ENCODE data around the gene IL17RD.

The IL17RD gene

DNA sequence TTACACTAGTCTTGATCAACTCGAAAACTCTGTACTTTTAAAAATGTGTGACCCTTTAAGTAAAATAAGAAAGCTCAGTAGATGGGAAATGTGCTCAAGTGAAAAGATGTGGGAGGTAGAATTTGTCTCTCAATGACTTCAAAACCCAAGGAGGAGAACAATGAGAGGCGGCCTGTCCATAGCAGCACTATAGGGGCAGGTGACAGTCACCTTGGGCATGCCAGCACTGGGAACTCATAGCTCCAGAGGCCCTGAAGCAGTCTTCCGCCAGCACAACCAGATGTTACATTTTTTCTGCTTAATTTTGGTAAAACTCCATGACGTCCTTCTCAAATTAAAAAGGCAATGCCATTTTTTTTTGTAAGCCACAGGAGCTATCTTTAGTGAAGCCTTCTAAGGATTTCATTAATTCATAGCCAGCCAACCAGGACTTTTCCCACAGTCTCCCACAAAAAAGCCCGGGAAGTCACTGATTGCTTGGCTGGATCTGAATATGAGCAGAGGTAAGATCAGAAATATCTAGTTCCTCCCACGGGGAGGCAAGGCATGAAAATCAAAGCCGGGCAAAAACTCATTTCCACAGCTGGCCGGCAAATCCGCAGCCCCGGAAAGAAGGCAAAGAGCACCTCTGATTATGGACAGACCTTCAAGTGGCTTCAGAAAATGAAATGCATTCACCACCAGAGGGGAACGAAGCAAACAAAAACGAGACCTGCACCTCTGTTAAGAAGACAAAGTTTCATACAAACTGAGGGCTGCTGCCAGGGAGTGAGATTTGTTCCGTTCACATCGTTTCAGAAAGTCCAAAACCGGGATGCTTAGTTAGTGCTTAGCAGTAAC lies 10.5 kb downstream of the IL17RD start:
- H3K4me3 ChIP-seq (ENCODE audit: low read length), result no peak overlapping the region
- H3K79me2 ChIP-seq (ENCODE audit: control insufficient read depth, low read length), result no peaks in the 10 kb centered on the region
- H3F3A ChIP-seq (ENCODE audit: control insufficient read depth, insufficient read depth), result no peaks in the 10 kb centered on the region
- no peak for TF ChIP-seq EZH2phosphoT487 (IDR thresholded peaks at IDR 0.05; ENCODE audit: borderline replicate concordance, low read length)
- TF ChIP-seq, protein P1, sequence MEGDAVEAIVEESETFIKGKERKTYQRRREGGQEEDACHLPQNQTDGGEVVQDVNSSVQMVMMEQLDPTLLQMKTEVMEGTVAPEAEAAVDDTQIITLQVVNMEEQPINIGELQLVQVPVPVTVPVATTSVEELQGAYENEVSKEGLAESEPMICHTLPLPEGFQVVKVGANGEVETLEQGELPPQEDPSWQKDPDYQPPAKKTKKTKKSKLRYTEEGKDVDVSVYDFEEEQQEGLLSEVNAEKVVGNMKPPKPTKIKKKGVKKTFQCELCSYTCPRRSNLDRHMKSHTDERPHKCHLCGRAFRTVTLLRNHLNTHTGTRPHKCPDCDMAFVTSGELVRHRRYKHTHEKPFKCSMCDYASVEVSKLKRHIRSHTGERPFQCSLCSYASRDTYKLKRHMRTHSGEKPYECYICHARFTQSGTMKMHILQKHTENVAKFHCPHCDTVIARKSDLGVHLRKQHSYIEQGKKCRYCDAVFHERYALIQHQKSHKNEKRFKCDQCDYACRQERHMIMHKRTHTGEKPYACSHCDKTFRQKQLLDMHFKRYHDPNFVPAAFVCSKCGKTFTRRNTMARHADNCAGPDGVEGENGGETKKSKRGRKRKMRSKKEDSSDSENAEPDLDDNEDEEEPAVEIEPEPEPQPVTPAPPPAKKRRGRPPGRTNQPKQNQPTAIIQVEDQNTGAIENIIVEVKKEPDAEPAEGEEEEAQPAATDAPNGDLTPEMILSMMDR (IDR thresholded peaks at IDR 0.05; ENCODE audit: low read depth, low read length, poor library complexity, severe bottlenecking), result no peak
- no peaks in the 10 kb centered on the region for H3K9me2 ChIP-seq (replicated peaks; ENCODE audit: control insufficient read depth, low read length)
- H3K9me3 ChIP-seq (ENCODE audit: control insufficient read depth, insufficient read depth, low read length), result no peaks in the 10 kb centered on the region
- no peaks in the 10 kb centered on the region for H3K36me3 ChIP-seq (ENCODE audit: control insufficient read depth, low read length)
- no peaks in the 10 kb centered on the region for H3K4me1 ChIP-seq (ENCODE audit: control insufficient read depth, low read length)
- no peaks in the 10 kb centered on the region for H4K20me1 ChIP-seq (ENCODE audit: control insufficient read depth, insufficient read depth, low read depth, low read length)
- H3K4me2 ChIP-seq (ENCODE audit: low read length), result no peak overlapping the region
- peaks cover 12% of the 10 kb centered on the region for H3K27me3 ChIP-seq (ENCODE audit: control insufficient read depth, low read length)
- no peak overlapping the region for H3K27ac ChIP-seq (ENCODE audit: low read depth, low read length)

DNA sequence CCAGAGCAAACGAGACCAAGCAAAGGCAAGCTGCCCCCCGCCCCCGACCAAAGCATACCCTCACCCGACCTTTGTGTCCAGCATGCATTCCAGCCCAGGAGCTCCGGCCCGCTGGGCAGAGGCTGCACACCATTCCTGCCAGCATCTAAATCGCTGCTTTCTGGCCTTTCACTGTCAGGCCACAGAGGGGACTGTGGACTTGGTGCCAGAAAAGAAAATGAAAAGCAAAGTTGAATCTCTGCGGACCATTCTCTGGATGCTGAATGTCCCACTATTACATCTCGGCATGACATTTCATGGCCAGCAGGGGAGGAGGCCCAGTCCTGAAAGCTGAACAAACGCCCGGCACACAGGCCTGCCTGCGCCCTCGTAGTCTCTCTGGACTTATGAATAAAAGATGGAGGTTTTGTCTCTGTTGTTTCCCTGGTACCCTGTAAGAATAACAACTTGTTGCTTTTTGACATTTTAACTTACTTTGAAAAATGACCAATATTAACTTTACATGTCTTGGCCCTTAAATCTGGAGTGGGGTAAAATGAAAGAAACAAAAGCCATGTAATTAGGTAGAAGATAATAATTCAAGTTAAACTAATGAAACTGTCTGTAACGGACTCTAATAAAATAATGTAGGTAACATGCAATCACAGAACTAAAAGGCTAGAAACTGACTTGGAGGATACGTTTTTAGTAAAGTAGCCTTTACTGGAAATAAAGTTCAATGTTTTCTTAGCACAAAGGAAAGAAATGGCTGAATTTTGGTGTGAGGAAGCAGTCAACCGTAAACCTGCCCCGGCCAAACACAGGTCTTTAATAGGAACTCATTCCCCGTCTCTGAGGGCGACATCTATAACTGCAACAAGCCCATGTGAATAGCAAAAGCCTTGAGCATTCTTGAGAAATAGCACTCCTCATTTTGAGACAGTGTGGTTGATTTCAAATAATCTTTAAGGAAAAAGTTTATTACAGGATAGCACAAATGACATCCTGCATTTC lies 12.7 kb downstream of the IL17RD start:
- Histone ChIP-seq H3K4me3 (ENCODE audit: low read length) (no peak overlapping the region), H3K36me3 (ENCODE audit: control insufficient read depth, low read length) (no peaks in the 10 kb centered on the region), H3K4me1 (ENCODE audit: control insufficient read depth, low read length) (no peaks in the 10 kb centered on the region), H3K4me2 (ENCODE audit: low read length) (no peak overlapping the region), H3K9me2 (replicated peaks; ENCODE audit: control insufficient read depth, low read length) (no peaks in the 10 kb centered on the region), H3K27me3 (ENCODE audit: control insufficient read depth, low read length) (peaks cover 12% of the 10 kb centered on the region), H3K27ac (ENCODE audit: low read depth, low read length) (no peak overlapping the region), H3K9me3 (ENCODE audit: control insufficient read depth, insufficient read depth, low read length) (no peaks in the 10 kb centered on the region), H3F3A (ENCODE audit: control insufficient read depth, insufficient read depth) (no peaks in the 10 kb centered on the region), H3K79me2 (ENCODE audit: control insufficient read depth, low read length) (no peaks in the 10 kb centered on the region), H4K20me1 (ENCODE audit: control insufficient read depth, insufficient read depth, low read depth, low read length) (no peaks in the 10 kb centered on the region)
- TF ChIP-seq EZH2phosphoT487 (IDR thresholded peaks at IDR 0.05; ENCODE audit: borderline replicate concordance, low read length), result no peak
- TF ChIP-seq, protein P1 (IDR thresholded peaks at IDR 0.05; ENCODE audit: low read depth, low read length, poor library complexity, severe bottlenecking), result no peak

DNA sequence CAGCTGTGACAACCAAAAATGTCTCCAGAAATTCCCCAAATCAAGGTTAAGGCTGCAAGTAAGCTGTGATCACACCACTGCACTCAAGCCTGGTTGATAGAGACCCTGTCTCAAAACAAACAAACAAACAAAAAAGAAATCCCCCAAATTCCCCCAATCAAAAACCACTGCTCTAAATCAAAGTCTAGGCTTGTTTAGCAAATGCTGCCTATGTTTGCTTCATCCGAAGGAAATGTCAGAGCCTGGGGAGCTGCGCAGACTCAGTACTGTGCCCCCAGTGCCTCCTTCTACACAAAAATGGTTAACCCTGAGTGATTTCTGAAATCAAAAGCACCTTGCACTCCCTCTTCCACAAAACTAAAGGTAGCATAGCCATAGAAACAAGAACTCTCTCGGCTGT lies 13.4 kb downstream of the IL17RD start:
- H3K27me3 ChIP-seq (ENCODE audit: control insufficient read depth, low read length), result peaks cover 12% of the 10 kb centered on the region
- no peak overlapping the region for H3K4me2 ChIP-seq (ENCODE audit: low read length)
- TF ChIP-seq, protein P1 (IDR thresholded peaks at IDR 0.05; ENCODE audit: low read depth, low read length, poor library complexity, severe bottlenecking), result no peak
- TF ChIP-seq EZH2phosphoT487 (IDR thresholded peaks at IDR 0.05; ENCODE audit: borderline replicate concordance, low read length), result no peak

More for the DNA sequence above, 13.4 kb downstream of the IL17RD start:
- Histone ChIP-seq H4K20me1 (ENCODE audit: control insufficient read depth, insufficient read depth, low read depth, low read length) (no peaks in the 10 kb centered on the region), H3K27ac (ENCODE audit: low read depth, low read length) (no peak overlapping the region), H3K4me3 (ENCODE audit: low read length) (no peak overlapping the region), H3K9me2 (replicated peaks; ENCODE audit: control insufficient read depth, low read length) (no peaks in the 10 kb centered on the region), H3K36me3 (ENCODE audit: control insufficient read depth, low read length) (no peaks in the 10 kb centered on the region), H3F3A (ENCODE audit: control insufficient read depth, insufficient read depth) (no peaks in the 10 kb centered on the region), H3K4me1 (ENCODE audit: control insufficient read depth, low read length) (no peaks in the 10 kb centered on the region), H3K9me3 (ENCODE audit: control insufficient read depth, insufficient read depth, low read length) (no peaks in the 10 kb centered on the region), H3K79me2 (ENCODE audit: control insufficient read depth, low read length) (no peaks in the 10 kb centered on the region)
